Endothelial cell of umbilical vein (primary cell): ENCODE results near the gene S100A14. TPM values are rescaled to one million over a fixed set of nuclear protein-coding genes. Genes with fewer than 3 reads are reported as not detected.

Experiments used
- BruUV-seq: library from RNA; stranded (reverse); fragments of 400-500 nt; replicated peaks from 2 replicates; lab custom pipeline; 2021; lab: Mats Ljungman, UMichigan
- CTCF ChIA-PET: fragments of 300-600, 350-600 bp; sonication (Branson Sonifier 250); formaldehyde crosslinking; loops from one replicate; lab custom pipeline; 2021; ENCODE audit warnings: antibody characterized with exemption, inconsistent platforms; lab: Charles Lee
- POLR2A ChIA-PET: fragments of 300-600, 350-600 bp; sonication (Branson Sonifier 250); formaldehyde crosslinking; loops from one replicate; lab custom pipeline; 2021; ENCODE audit warnings: antibody characterized with exemption, inconsistent platforms; lab: Charles Lee
- DNase-seq: peaks from one replicate; pipeline ENCODE4 v3.0.0-alpha.2; 2011; ENCODE audit warnings: low read depth, low spot score
- FAIRE-seq: peaks from 2 replicates; lab custom pipeline; 2011; peaks lifted over from hg19 to GRCh38; lab: Jason Lieb, UNC
- H2AFZ ChIP-seq: 2 replicates; pipeline ENCODE4 v1.6.0; 2012; ENCODE audit warnings: low read depth, low read length, control low read depth, inconsistent platforms
- H3K27ac ChIP-seq: 2 replicates; pipeline ENCODE4 v1.5.1; 2011; ENCODE audit warnings: low read depth, mild to moderate bottlenecking, control low read depth, low read length, moderate library complexity; ENCODE audit not compliant: insufficient read depth
- H3K27me3 ChIP-seq, 2 experiments: 2 replicates each; pipeline versions ENCODE4 v1.6.0 to v1.6.1; 2011; ENCODE audit warnings: low read length in 2 of 2, mixed read lengths in 1 of 2; ENCODE audit not compliant: control insufficient read depth in 2 of 2, insufficient read depth in 2 of 2
- H3K36me3 ChIP-seq, 2 experiments: 2 replicates in 1 of 2; 3 replicates in 1 of 2; pipeline ENCODE4 v1.5.1; 2011; ENCODE audit warnings: low read length in 2 of 2, mild to moderate bottlenecking in 1 of 2, moderate library complexity in 1 of 2; ENCODE audit not compliant: control insufficient read depth in 2 of 2, insufficient read depth in 2 of 2; ENCODE audit errors: extremely low read depth in 1 of 2
- H3K4me1 ChIP-seq: 3 replicates; pipeline ENCODE4 v1.5.1; 2011; ENCODE audit warnings: mild to moderate bottlenecking, low read length; ENCODE audit not compliant: control insufficient read depth, insufficient read depth; ENCODE audit errors: extremely low read depth
- H3K4me2 ChIP-seq: 2 replicates; pipeline ENCODE4 v1.6.1; 2011; ENCODE audit warnings: low read length, control low read depth, mixed read lengths; ENCODE audit not compliant: insufficient read depth
- H3K4me3 ChIP-seq, 3 experiments: fragments of 200-600 bp in 1 of 3; sonication (generic), shearing (Covaris generic) in 1 of 3; replicated peaks in 1 of 3; 2 replicates each; pipeline ENCODE4 v1.5.1; 2011 to 2016; ENCODE audit warnings: control low read depth in 3 of 3, low read length in 3 of 3, mild to moderate bottlenecking in 2 of 3, inconsistent platforms in 1 of 3, low read depth in 1 of 3, moderate library complexity in 1 of 3; ENCODE audit not compliant: insufficient read depth in 1 of 3
- H3K79me2 ChIP-seq: 2 replicates; pipeline ENCODE4 v1.6.0; 2012; ENCODE audit warnings: low read length, inconsistent platforms; ENCODE audit not compliant: control insufficient read depth, insufficient read depth
- H3K9ac ChIP-seq: replicated peaks from 2 replicates; pipeline ENCODE3; 2011; ENCODE audit warnings: low read length, control low read depth; ENCODE audit not compliant: insufficient read depth; ENCODE audit errors: extremely low read depth
- H3K9me1 ChIP-seq: replicated peaks from 3 replicates; pipeline ENCODE4 v1.6.0; 2011; ENCODE audit warnings: mild to moderate bottlenecking, low read length; ENCODE audit not compliant: control insufficient read depth, insufficient read depth; ENCODE audit errors: extremely low read depth
- H3K9me3 ChIP-seq: replicated peaks from 2 replicates; pipeline ENCODE4 v1.5.1; 2012; ENCODE audit warnings: low read length, inconsistent platforms; ENCODE audit not compliant: control insufficient read depth, insufficient read depth
- H4K20me1 ChIP-seq: replicated peaks from 2 replicates; pipeline ENCODE3; 2011; ENCODE audit warnings: mild to moderate bottlenecking, low read length; ENCODE audit not compliant: control insufficient read depth, insufficient read depth; ENCODE audit errors: extremely low read depth
- CTCF ChIP-seq, 2 donors: IDR thresholded peaks; 1 replicate in 1 of 2; 2 replicates in 1 of 2; pipeline ENCODE4 v1.5.1; 2011; ENCODE audit warnings: low read length in 2 of 2, mild to moderate bottlenecking in 2 of 2, moderate library complexity in 2 of 2, control low read depth in 1 of 2, inconsistent platforms in 1 of 2, low read depth in 1 of 2; ENCODE audit not compliant: insufficient read depth in 1 of 2; ENCODE audit errors: extremely low read depth in 1 of 2
- EZH2 ChIP-seq: IDR thresholded peaks from 2 replicates; pipeline ENCODE4 v1.6.1; 2012; ENCODE audit warnings: borderline replicate concordance, low read depth, mild to moderate bottlenecking, moderate library complexity, low read length, inconsistent platforms; ENCODE audit not compliant: severe bottlenecking
- FOS ChIP-seq: IDR thresholded peaks from 2 replicates; pipeline ENCODE4 v1.6.1; 2011; ENCODE audit warnings: mild to moderate bottlenecking, low read length, moderate library complexity, borderline replicate concordance; ENCODE audit not compliant: insufficient read depth
- GATA2 ChIP-seq: IDR thresholded peaks from 2 replicates; pipeline ENCODE4 v1.7.0; 2011; ENCODE audit warnings: low read depth, mild to moderate bottlenecking, moderate library complexity, mixed read lengths, low read length; ENCODE audit not compliant: insufficient read length, insufficient read depth
- JUN ChIP-seq: IDR thresholded peaks from 2 replicates; pipeline ENCODE4 v1.6.1; 2011; ENCODE audit warnings: borderline replicate concordance, low read depth; ENCODE audit not compliant: insufficient read length, insufficient read depth
- MAX ChIP-seq: IDR thresholded peaks from 2 replicates; pipeline ENCODE4 v1.6.1; 2011; ENCODE audit not compliant: insufficient read depth, insufficient read length
- MYC ChIP-seq: IDR thresholded peaks from one replicate; pipeline ENCODE4 v1.6.1; 2011; ENCODE audit warnings: mild to moderate bottlenecking, low read depth, low read length
- POLR2A ChIP-seq: IDR thresholded peaks from 2 replicates; pipeline ENCODE4 v1.6.1; 2012; ENCODE audit warnings: low read depth, mild to moderate bottlenecking, control low read depth, low read length
- POLR2AphosphoS5 ChIP-seq: IDR thresholded peaks from 2 replicates; pipeline ENCODE4 v1.6.1; 2012; ENCODE audit warnings: low read depth, mild to moderate bottlenecking, control low read depth, low read length, moderate library complexity; ENCODE audit not compliant: insufficient read depth
- dilution Hi-C: fragments of 300-500 bp; cut with MboI; formaldehyde crosslinking; loops from one replicate; pipeline ENCODE4 v1.15.0; 2019; ENCODE audit warnings: low sequenced_read_pairs; ENCODE audit not compliant: extremely low pct_ligation_motif_present
- intact Hi-C: fragments of 100-400 bp; cut with micrococcal nuclease; formaldehyde crosslinking; loops from one replicate; pipeline ENCODE4 v1.10.0; 2022
- polyA plus RNA-seq, 4 experiments: library from polyadenylated mRNA; depleted of rRNA in 3 of 4; stranded (reverse) in 3 of 4; unstranded in 1 of 4; fragments of >200 nt; gene quantifications; 2 replicates each; pipeline versions ENCODE4 v1.2.1 to v1.2.3, GENCODE V29; 2011 to 2012; ENCODE audit warnings: missing spikeins in 1 of 4
- total RNA-seq: library from RNA; stranded (reverse); gene quantifications from 2 replicates; pipeline ENCODE4 v1.2.3, GENCODE V29; 2021

S100A14 gene
- total and polyA plus RNA-seq, 2 donors (not counting 3 experiments of a cell fraction or from before 2014, with no cell fraction given), result 0.10 TPM; not detected in 1

- DNase-seq, result peak; percentile 96
- Histone ChIP-seq H3K79me2 (no peaks in the 10 kb centered on the region), H3K9me1 (no peaks in the 10 kb centered on the region), H2AFZ (no peak overlapping the region), H3K36me3 (no peaks in the 10 kb centered on the region), H3K4me2 (no peak overlapping the region), H3K4me3 (no peak overlapping the region), H3K4me1 (peaks cover 34% of the 10 kb centered on the region), H3K27ac (peak overlapping the region; percentile 99), H4K20me1 (no peaks in the 10 kb centered on the region), H3K27me3 (no peaks in the 10 kb centered on the region), H3K9me3 (no peaks in the 10 kb centered on the region), H3K9ac (peak overlapping the region; percentile 91)
- TSS peak; percentile 90 for BruUV-seq
- TF ChIP-seq MAX (no peak), GATA2 (no peak), JUN (peak; percentile 96), EZH2 (no peak), POLR2AphosphoS5 (peak; percentile 99), FOS (peak; percentile 100), CTCF (IDR thresholded peaks at IDR 0.05; ENCODE audit: extremely low read depth in 1 of 2, insufficient read depth in 1 of 2, low read depth in 1 of 2, low read length in 2 of 2) (no peak), POLR2A (no peak), MYC (peak; percentile 3)
- ChIA-PET POLR2A (interaction anchor here (0.5 to 2.2 kb wide), 8 partner anchors 22 to 67 kb away, joined by 3 to 32 read pairs (median 4); partner anchors contain the start of genes CHTOP, S100A13 and S100A6), CTCF (interaction anchor here (0.8 to 1.8 kb wide), 11 partner anchors 12 to 72 kb away, joined by 3 to 48 read pairs (median 7); partner anchors contain the start of genes CHTOP, S100A13 and S100A6)
- FAIRE-seq, result peak; percentile 97
- intact Hi-C loops (loop anchor here (1.0 kb wide), 2 partner anchors 17 to 42 kb away; partner anchors contain the start of gene S100A3), dilution Hi-C loops (no loop called here)
Observed at GRCh38 chr1:153566414-153567371, 49.4 kb downstream of the S100A14 start.
